ENCODE results near the gene APOE. TPM values are rescaled to one million over a fixed set of nuclear protein-coding genes. Genes with fewer than 3 reads are reported as not detected.

Gene APOE
- total and polyA plus RNA-seq, 7 donors = 4.9 to 19.0 (median 11.9) TPM

- no peak overlapping the region for H3K27ac ChIP-seq
- ATAC-seq = no peak
- no peaks in the 10 kb centered on the region for H3K9me3 ChIP-seq
- intact Hi-C loops (cut with DNase I) = no loop called here
- WGBS, 3 donors = 70% methylated on average over 27 of the region's 27 CpGs
- H3K4me1 ChIP-seq = no peaks in the 10 kb centered on the region
- no peaks in the 10 kb centered on the region for H3K27me3 ChIP-seq (ENCODE audit: insufficient read depth in 3 of 3, low read length in 2 of 3)
- DNase-seq = no peak
- no peak for TF ChIP-seq CTCF (IDR thresholded peaks at IDR 0.05)
- peaks cover 0 to 13% of the 10 kb centered on the region in 2 donors for H3K36me3 ChIP-seq (ENCODE audit: insufficient read depth in 1 of 2, low read depth in 1 of 2)
- H3K4me3 ChIP-seq = no peak overlapping the region
Measured at GRCh38 chr19:44865196-44865767, 40.3 kb upstream of the APOE start.

- no peak for TF ChIP-seq CTCF (IDR thresholded peaks at IDR 0.05)
- WGBS, 3 donors = 87 to 91% (median 91%) methylated on average over 4 of the region's 4 CpGs
- H3K27ac ChIP-seq = no peak overlapping the region
Measured at GRCh38 chr19:44866664-44867063, 38.9 kb upstream of the APOE start.

GRCh38 chr19:44867578-44867977 lies 38.0 kb upstream of the APOE start:
- 87 to 93% (median 89%) methylated on average over 12 of the region's 12 CpGs for WGBS, 3 donors
- ATAC-seq (no peak), DNase-seq (no peak)
- Histone ChIP-seq H3K4me1 (no peaks in the 10 kb centered on the region), H3K9me3 (no peaks in the 10 kb centered on the region), H3K27ac (no peak overlapping the region), H3K27me3 (ENCODE audit: insufficient read depth in 3 of 3, low read length in 2 of 3) (no peaks in the 10 kb centered on the region), H3K36me3 (ENCODE audit: insufficient read depth in 1 of 2, low read depth in 1 of 2) (peaks cover 0 to 26% of the 10 kb centered on the region in 2 donors), H3K4me3 (no peak overlapping the region)
- intact Hi-C loops (cut with DNase I) = no loop called here
- no peak for TF ChIP-seq CTCF (IDR thresholded peaks at IDR 0.05)

More at GRCh38 chr19:44866664-44867063, 38.9 kb upstream of the APOE start:
- no peaks in the 10 kb centered on the region for H3K9me3 ChIP-seq
- no peaks in the 10 kb centered on the region for H3K27me3 ChIP-seq (ENCODE audit: insufficient read depth in 3 of 3, low read length in 2 of 3)
- intact Hi-C loops (cut with DNase I) = no loop called here
- no peaks in the 10 kb centered on the region for H3K4me1 ChIP-seq
- no peak for DNase-seq
- no peak for ATAC-seq
- no peak overlapping the region for H3K4me3 ChIP-seq
- H3K36me3 ChIP-seq (ENCODE audit: insufficient read depth in 1 of 2, low read depth in 1 of 2) = peaks cover 0 to 17% of the 10 kb centered on the region in 2 donors

- DNase-seq = peak; percentile 64 to 65
- intact Hi-C loops (cut with DNase I) = no loop called here
Measured at GRCh38 chr19:44869733-44870470, 35.7 kb upstream of the APOE start.

More at GRCh38 chr19:44869733-44870470, 35.7 kb upstream of the APOE start:
- no peak for TF ChIP-seq CTCF (IDR thresholded peaks at IDR 0.05)
- WGBS, 3 donors = 63 to 69% (median 64%) methylated on average over 13 of the region's 13 CpGs
- Histone ChIP-seq H3K9me3 (no peaks in the 10 kb centered on the region), H3K4me1 (no peaks in the 10 kb centered on the region), H3K27ac (peak overlapping the region; percentile 39), H3K27me3 (ENCODE audit: insufficient read depth in 3 of 3, low read length in 2 of 3) (no peaks in the 10 kb centered on the region), H3K36me3 (ENCODE audit: insufficient read depth in 1 of 2, low read depth in 1 of 2) (peaks cover 2 to 47% of the 10 kb centered on the region in 2 donors), H3K4me3 (no peak overlapping the region)
- no peak for ATAC-seq

Measured in psoas muscle (tissue), 8 donors.